Right lobe of liver (tissue), 6 donors: Measurements from ENCODE around the gene POLR2B. TPM values are rescaled to one million over a fixed set of nuclear protein-coding genes. Genes with fewer than 3 reads are reported as not detected.

Source experiments
- ATAC-seq, 4 donors: fragments of 200-7000 bp; cut with Tn5 transposase; one replicate each; pipeline ENCODE4 v1.9.1; 2020; ENCODE audit warnings: mild to moderate bottlenecking in 4 of 4, moderate library complexity in 4 of 4
- DNase-seq, 3 donors: peaks; one replicate each; pipeline ENCODE4 v3.0.0-alpha.2; 2020
- H3K27ac ChIP-seq, 3 donors: fragments of 200-600 bp; one replicate each; pipeline ENCODE4 v1.8.0; 2022
- H3K27me3 ChIP-seq, 2 donors: fragments of 200-600 bp; one replicate each; pipeline ENCODE4 v1.8.0; 2022
- H3K36me3 ChIP-seq, 4 donors: fragments of 200-600 bp; sonication (generic) in 1 of 4; one replicate each; pipeline versions ENCODE4 v1.5.1 to v1.8.0; 2017 to 2022; ENCODE audit warnings: control low read depth in 1 of 4
- H3K4me1 ChIP-seq, 4 donors: fragments of 200-600 bp; sonication (generic) in 1 of 4; one replicate each; pipeline versions ENCODE4 v1.5.1 to v1.8.0; 2017 to 2022; ENCODE audit warnings: control low read depth in 1 of 4
- H3K4me3 ChIP-seq, 3 donors: fragments of 200-600 bp; one replicate each; pipeline ENCODE4 v1.8.0; 2022
- H3K9me3 ChIP-seq, 4 donors: fragments of 200-600 bp; sonication (generic) in 1 of 4; one replicate each; pipeline versions ENCODE4 v1.5.1 to v1.8.0; 2017 to 2022; ENCODE audit warnings: control low read depth in 1 of 4
- CTCF ChIP-seq, 4 donors: fragments of 200-600 bp in 3 of 4; fragments of 450-650 bp in 1 of 4; IDR thresholded peaks; one replicate each; pipeline versions ENCODE4 v1.5.1 to v1.8.0; 2016 to 2022; ENCODE audit warnings: antibody characterized with exemption in 4 of 4, mild to moderate bottlenecking in 2 of 4
- POLR2A ChIP-seq: fragments of 450-650 bp; IDR thresholded peaks from one replicate; pipeline ENCODE4 v1.6.1; 2017; ENCODE audit warnings: antibody characterized with exemption, mild to moderate bottlenecking
- WGBS: methylation state at CpG from one replicate; pipeline ENCODE4 v1.1.6; 2018; ENCODE audit warnings: low coverage, low lambda C conversion rate; ENCODE audit not compliant: insufficient coverage; ENCODE audit errors: missing lambda C conversion rate; 5-methylcytosine and 5-hydroxymethylcytosine counted together
- intact Hi-C, 2 donors: fragments of 100-400 bp; cut with DNase I; formaldehyde crosslinking; loops; one replicate each; pipeline versions ENCODE4 v1.11.2 to v1.14.1; 2022
- total RNA-seq, 6 experiments: library from RNA; depleted of rRNA in 2 of 6; stranded (reverse); fragments of >200 nt in 2 of 6; fragmentation: NEBNext Ultra II Directional in 3 of 6; extraction: Animal tissue kit (Norgen Biotek cat#: 25700) in 3 of 6; gene quantifications; one replicate each; pipeline versions ENCODE4 v1.1.0 to v1.2.4, GENCODE V29; 2016 to 2023
- donor health status: DM: no; HTN: yes; CAD: no.
- donor health status: DM: no; HTN: no; CAD: no.
- donor health status: DM: no; HTN: no; CAD: no.
- donor health status: DM: no; HTN: yes; CAD: no.
- donor health status: DM: no; HTN: yes; CAD: no.

POLR2B gene
- total RNA-seq, 6 experiments from 2014 or later: 24.6 to 37.1 (median 27.3) TPM

GRCh38 chr4:56972809-56973208 is 5.9 kb upstream of the POLR2B start:
- Histone ChIP-seq H3K4me1 (peaks cover 0 to 15% (median 6%) of the 10 kb centered on the region in 4 donors), H3K36me3 (peaks cover 0 to 51% (median 22%) of the 10 kb centered on the region in 4 donors), H3K9me3 (no peaks in the 10 kb centered on the region), H3K27me3 (no peaks in the 10 kb centered on the region), H3K27ac (no peak overlapping the region), H3K4me3 (no peak overlapping the region)
- intact Hi-C loops: no loop called here
- TF ChIP-seq POLR2A (no peak), CTCF (IDR thresholded peaks at IDR 0.05) (no peak)
- no peak for ATAC-seq
- no peak for DNase-seq

- H3K4me3 ChIP-seq: no peak overlapping the region
- ATAC-seq (no peak), DNase-seq (no peak)
- H3K27ac ChIP-seq: no peak overlapping the region
- peaks cover 0 to 15% (median 6%) of the 10 kb centered on the region in 4 donors for H3K4me1 ChIP-seq
- 98% methylated on average over 3 of the region's 3 CpGs for WGBS
- intact Hi-C loops: no loop called here
- no peak for TF ChIP-seq POLR2A
- TF ChIP-seq CTCF (IDR thresholded peaks at IDR 0.05): no peak
- no peaks in the 10 kb centered on the region for H3K9me3 ChIP-seq
- no peaks in the 10 kb centered on the region for H3K27me3 ChIP-seq
- peaks cover 0 to 46% (median 20%) of the 10 kb centered on the region in 4 donors for H3K36me3 ChIP-seq
Measured at GRCh38 chr4:56973336-56973735, 5.4 kb upstream of the POLR2B start.

GRCh38 chr4:56976283-56976836 is 2.3 kb upstream of the POLR2B start:
- Histone ChIP-seq H3K27ac (peak overlapping the region in 2 of 3 donors; percentile 44 to 80), H3K4me3 (peak overlapping the region; percentile 96 to 98 (median 96)), H3K36me3 (peaks cover 0 to 30% (median 18%) of the 10 kb centered on the region in 4 donors), H3K9me3 (no peaks in the 10 kb centered on the region), H3K27me3 (no peaks in the 10 kb centered on the region), H3K4me1 (peaks cover 0 to 33% (median 13%) of the 10 kb centered on the region in 4 donors)
- 2% methylated on average over 11 of the region's 35 CpGs for WGBS
- DNase-seq (peak in 2 of 3 donors; percentile 57), ATAC-seq (peak; percentile 2 to 18 (median 4))
- intact Hi-C loops: no loop called here
- no peak for TF ChIP-seq POLR2A
- no peak for TF ChIP-seq CTCF (IDR thresholded peaks at IDR 0.05)

- peak; percentile 71 to 76 (median 72) for DNase-seq
- Histone ChIP-seq H3K4me1 (peaks cover 0 to 36% (median 13%) of the 10 kb centered on the region in 4 donors), H3K27ac (peak overlapping the region; percentile 44 to 80 (median 68)), H3K9me3 (no peaks in the 10 kb centered on the region), H3K4me3 (peak overlapping the region; percentile 96 to 98 (median 96)), H3K27me3 (no peaks in the 10 kb centered on the region), H3K36me3 (peaks cover 0 to 25% (median 18%) of the 10 kb centered on the region in 4 donors)
- peak; percentile 47 to 68 (median 56) for ATAC-seq
- TF ChIP-seq CTCF (IDR thresholded peaks at IDR 0.05) (peak in 2 of 4 donors; percentile 7 to 10), POLR2A (no peak)
- intact Hi-C loops: no loop called here
- WGBS: 0% methylated on average over 11 of the region's 46 CpGs
Measured at GRCh38 chr4:56976837-56977320, 1.8 kb upstream of the POLR2B start.
